HEK293T (cell line): ENCODE measurements around the gene DNAH12.

Experiments
- FOXA1 ChIP-seq: fragments of 450-650 bp; IDR thresholded peaks from 2 replicates; pipeline ENCODE4 v1.6.1; 2016; ENCODE audit warnings: mild to moderate bottlenecking
- FOXM1 ChIP-seq: fragments of 450-650 bp; IDR thresholded peaks from 2 replicates; pipeline ENCODE4 v1.6.1; 2017; ENCODE audit warnings: mild to moderate bottlenecking, borderline replicate concordance
- HDGF ChIP-seq: fragments of 450-650 bp; IDR thresholded peaks from 2 replicates; pipeline ENCODE4 v1.6.1; 2017; ENCODE audit warnings: antibody characterized with exemption, borderline replicate concordance
- SP1 ChIP-seq: fragments of 450-650 bp; IDR thresholded peaks from 2 replicates; pipeline ENCODE4 v1.6.1; 2017
- SUZ12 ChIP-seq: fragments of 450-650 bp; IDR thresholded peaks from 2 replicates; pipeline ENCODE4 v1.6.1; 2016; ENCODE audit warnings: mild to moderate bottlenecking
- TARDBP ChIP-seq: fragments of 450-650 bp; IDR thresholded peaks from 2 replicates; pipeline ENCODE4 v1.6.1; 2016

- TF ChIP-seq HDGF (no peak), SP1 (no peak), FOXM1 (no peak), TARDBP (no peak), FOXA1 (no peak), SUZ12 (no peak)
Observed at GRCh38 chr3:57423335-57423734, 120.8 kb downstream of the DNAH12 start.
